GM19035 (cell line): Measurements from ENCODE around the gene DNAH6.
"Not testable (repeated sequence)": the region's sequence is repeated elsewhere in the genome, so short reads cannot be mapped to it uniquely, and the experiment has no call there.

Experiments used
- ATAC-seq: cut with Tn5 transposase; IDR thresholded peaks from one replicate; pipeline ENCODE4 v1.9.1; 2021; ENCODE audit not compliant: unreplicated experiment

Gene DNAH6

DNA sequence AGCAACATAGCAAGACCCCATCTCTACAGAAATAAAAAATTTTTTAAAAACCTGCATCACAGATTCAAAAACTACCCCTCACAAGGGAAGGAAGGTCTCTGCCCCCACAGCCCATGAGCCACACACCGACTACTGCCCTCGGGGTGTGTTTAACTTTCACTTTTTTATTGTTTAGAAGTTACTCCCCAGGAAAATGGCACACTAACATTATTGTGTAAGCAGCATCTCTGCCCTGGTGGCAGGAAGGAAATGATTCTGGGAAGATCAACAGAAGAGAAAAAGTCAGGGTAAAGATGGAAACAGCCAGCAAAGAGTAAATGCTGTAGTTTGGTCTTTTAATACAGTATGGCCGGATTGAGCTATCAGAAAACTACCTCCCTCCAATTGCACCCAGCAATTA is 342.6 kb downstream of the DNAH6 start:
- ATAC-seq = no peak

DNA sequence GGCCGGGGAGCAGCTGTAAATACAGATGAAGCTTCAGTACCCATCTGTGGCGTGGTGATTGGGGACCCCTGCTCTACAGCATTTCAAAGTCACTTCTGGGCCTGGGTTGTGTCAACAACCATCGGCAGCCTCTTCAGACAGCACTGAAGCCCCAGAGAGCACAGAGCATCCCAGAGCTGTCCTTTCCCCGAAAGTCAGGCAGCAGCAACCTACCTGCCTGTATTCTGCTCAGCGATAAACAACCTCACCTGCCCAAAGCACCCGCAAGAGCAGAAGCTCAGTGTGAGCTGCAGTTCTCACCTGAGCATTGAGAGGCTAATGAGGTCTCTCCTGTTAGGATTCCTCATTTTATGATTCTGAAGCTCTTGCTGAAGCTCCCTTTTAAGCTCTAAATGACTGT is 345.2 kb downstream of the DNAH6 start:
- ATAC-seq = no peak

DNA sequence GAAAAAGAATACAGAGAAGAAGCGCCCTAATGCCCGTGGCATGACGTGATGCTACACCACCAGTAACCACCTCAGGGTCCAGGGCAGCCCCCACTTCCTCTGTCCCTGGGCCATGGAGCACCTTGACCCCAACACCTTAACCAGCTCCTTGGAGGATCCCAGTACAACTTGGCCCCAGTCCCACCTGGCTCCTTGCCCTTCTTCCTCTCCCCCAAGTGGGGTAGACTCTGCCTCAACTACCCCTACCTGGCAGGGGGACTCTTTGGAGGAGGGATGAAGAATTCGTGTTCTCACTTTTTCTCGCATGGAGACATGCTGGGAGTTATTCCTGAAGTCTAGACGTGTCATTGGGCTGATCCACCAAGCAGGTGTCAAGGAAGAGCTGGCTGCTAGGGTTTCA is 345.7 kb downstream of the DNAH6 start:
- ATAC-seq = no peak

DNA sequence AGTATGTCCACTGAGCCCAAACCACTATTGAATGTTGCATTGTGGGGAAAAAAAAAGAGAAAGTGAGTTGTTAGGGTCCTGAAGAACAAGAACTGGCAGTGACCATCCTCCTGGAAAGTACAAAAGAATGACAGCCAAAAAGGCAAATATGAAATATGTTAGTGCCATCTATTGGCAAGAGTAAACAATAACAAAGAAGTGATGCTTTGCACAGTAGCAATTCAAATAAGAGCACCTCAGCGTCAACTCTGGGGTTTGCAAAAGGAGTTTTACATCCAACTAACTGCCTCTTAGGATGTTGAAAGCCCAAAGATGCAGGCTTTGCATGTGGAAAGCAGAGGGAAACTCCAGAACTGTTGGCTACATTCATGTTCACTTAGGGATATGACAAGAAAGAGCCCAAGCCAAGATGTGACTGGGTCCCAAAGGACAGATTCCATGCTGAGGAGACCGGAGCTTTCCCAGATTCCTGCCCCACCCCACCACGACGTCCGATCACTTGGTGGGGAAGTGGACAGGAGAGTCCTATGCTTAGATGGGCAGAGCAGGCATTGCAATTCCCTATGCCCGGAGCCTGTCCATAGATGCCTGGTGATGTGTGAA is 349.0 kb downstream of the DNAH6 start:
- peak; percentile 71 for ATAC-seq

DNA sequence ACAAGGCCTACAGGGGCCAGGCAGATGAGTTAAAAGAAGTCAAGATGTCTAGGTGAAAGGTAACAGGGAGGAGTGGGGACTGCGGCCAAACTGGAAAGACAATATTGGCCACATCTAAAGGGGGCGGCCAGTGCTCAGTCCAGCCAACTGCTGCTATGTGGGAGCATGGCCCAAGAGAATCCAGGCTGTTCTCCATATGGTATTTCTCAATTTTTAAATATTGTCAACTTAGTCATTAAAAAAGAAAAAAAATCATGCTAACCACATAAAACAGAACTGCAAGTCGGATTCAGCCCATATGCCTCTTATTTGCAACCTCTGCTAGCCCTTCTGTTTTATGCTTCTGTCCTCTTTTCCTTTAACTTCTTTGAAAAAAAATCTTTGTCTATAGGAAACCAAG is 349.8 kb downstream of the DNAH6 start:
- ATAC-seq = no peak

DNA sequence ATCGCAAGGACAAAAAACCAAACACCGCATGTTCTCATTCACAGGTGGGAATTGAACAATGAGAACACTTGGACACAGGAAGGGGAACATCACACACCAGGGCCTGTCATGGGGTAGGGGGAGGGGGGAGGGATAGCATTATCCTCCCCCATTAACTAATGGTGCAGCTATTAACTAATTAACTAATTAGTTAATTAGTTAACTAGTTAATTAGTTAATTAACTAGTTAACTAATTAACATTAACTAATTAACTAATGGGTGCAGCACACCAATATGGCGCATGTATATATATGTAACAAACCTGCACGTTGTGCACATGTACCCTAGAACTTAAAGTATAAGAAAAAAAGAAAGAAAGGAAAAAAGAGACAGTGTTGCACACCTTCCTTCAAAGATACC is 352.0 kb downstream of the DNAH6 start:
- ATAC-seq = not testable (repeated sequence)
